HepG2 (cell line): ENCODE measurements around the gene TMEM62. TPM values are rescaled to one million over a fixed set of nuclear protein-coding genes. Genes with fewer than 3 reads are reported as not detected.

Experiments
- ASH2L ChIP-seq: fragments of 300-600, 200-600 bp; sonication (generic); IDR thresholded peaks from 2 replicates; pipeline ENCODE4 v1.7.0; 2017; ENCODE audit warnings: low read depth, mild to moderate bottlenecking, moderate library complexity, mixed read lengths, low read length; ENCODE audit not compliant: insufficient read length
- ELF3 ChIP-seq: IDR thresholded peaks from 2 replicates; pipeline ENCODE4 v1.6.1; 2016; ENCODE audit warnings: missing genetic modification reagents, missing compliant biosample characterization
- IKZF4 ChIP-seq: sonication (generic); formaldehyde crosslinking; IDR thresholded peaks from 2 replicates; pipeline ENCODE4 v1.5.1; 2020; ENCODE audit warnings: borderline replicate concordance, mild to moderate bottlenecking, low read depth, missing genetic modification reagents; ENCODE audit errors: not compliant biosample characterization
- MBD4 ChIP-seq: IDR thresholded peaks from 2 replicates; pipeline ENCODE4 v1.6.1; 2012; ENCODE audit warnings: low read length, inconsistent platforms, borderline replicate concordance
- NFE2L1 ChIP-seq: sonication (generic); formaldehyde crosslinking; IDR thresholded peaks from 2 replicates; pipeline ENCODE4 v1.4.0; 2020; ENCODE audit warnings: missing genetic modification reagents, mild to moderate bottlenecking, borderline replicate concordance
- PAF1 ChIP-seq: IDR thresholded peaks from 2 replicates; pipeline ENCODE4 v1.6.1; 2016; ENCODE audit warnings: missing genetic modification reagents, missing compliant biosample characterization
- PATZ1 ChIP-seq: sonication (generic); formaldehyde crosslinking; IDR thresholded peaks from 2 replicates; pipeline ENCODE4 v1.4.0; 2020; ENCODE audit warnings: missing genetic modification reagents
- PAX8 ChIP-seq: sonication (generic); formaldehyde crosslinking; IDR thresholded peaks from 2 replicates; pipeline ENCODE4 v1.8.0; 2022; ENCODE audit warnings: mild to moderate bottlenecking, missing genetic modification reagents, borderline replicate concordance
- PHB2 ChIP-seq: fragments of 450-650 bp; IDR thresholded peaks from 2 replicates; pipeline ENCODE4 v1.6.1; 2018; ENCODE audit not compliant: partially characterized antibody
- PHF8 ChIP-seq: sonication (generic); formaldehyde crosslinking; IDR thresholded peaks from 2 replicates; pipeline ENCODE4 v1.5.0; 2020; ENCODE audit warnings: missing genetic modification reagents
- PREB ChIP-seq: sonication (generic); formaldehyde crosslinking; IDR thresholded peaks from 2 replicates; pipeline ENCODE4 v1.4.0; 2020; ENCODE audit warnings: missing genetic modification reagents
- SAP130 ChIP-seq: IDR thresholded peaks from 2 replicates; pipeline ENCODE4 v1.6.1; 2016; ENCODE audit warnings: low read depth
- THRA ChIP-seq: sonication (generic); formaldehyde crosslinking; IDR thresholded peaks from 2 replicates; pipeline ENCODE4 v1.4.0; 2020; ENCODE audit warnings: missing genetic modification reagents, borderline replicate concordance
- TOE1 ChIP-seq: sonication (generic); formaldehyde crosslinking; IDR thresholded peaks from 2 replicates; pipeline ENCODE4 v1.4.0; 2020; ENCODE audit warnings: mild to moderate bottlenecking, missing genetic modification reagents
- TP53 ChIP-seq: sonication (generic); formaldehyde crosslinking; conservative IDR thresholded peaks from 2 replicates; pipeline ENCODE4 v1.4.0; 2020; ENCODE audit warnings: missing genetic modification reagents
- ZBTB25 ChIP-seq: IDR thresholded peaks from 2 replicates; pipeline ENCODE4 v1.6.1; 2018; ENCODE audit warnings: missing genetic modification reagents
- ZFP37 ChIP-seq: sonication (generic); formaldehyde crosslinking; IDR thresholded peaks from 2 replicates; pipeline ENCODE4 v1.4.0; 2020; ENCODE audit warnings: missing genetic modification reagents, borderline replicate concordance
- ZFX ChIP-seq: sonication (generic); formaldehyde crosslinking; IDR thresholded peaks from 2 replicates; pipeline ENCODE4 v1.4.0; 2020; ENCODE audit warnings: mild to moderate bottlenecking, low read depth, missing genetic modification reagents, moderate library complexity
- ZGPAT ChIP-seq: IDR thresholded peaks from 2 replicates; pipeline ENCODE4 v1.6.1; 2016; ENCODE audit warnings: mild to moderate bottlenecking
- ZNF275 ChIP-seq: sonication (generic); formaldehyde crosslinking; IDR thresholded peaks from 2 replicates; pipeline ENCODE4 v1.8.0; 2022; ENCODE audit warnings: missing genetic modification reagents, mild to moderate bottlenecking, inconsistent platforms, borderline replicate concordance
- ZNF891 ChIP-seq: sonication (generic); formaldehyde crosslinking; IDR thresholded peaks from 2 replicates; pipeline ENCODE4 v1.5.0; 2020; ENCODE audit warnings: mild to moderate bottlenecking, missing genetic modification reagents
- polyA plus RNA-seq, 8 experiments: library from polyadenylated mRNA; depleted of rRNA in 3 of 8; stranded (reverse) in 7 of 8; unstranded in 1 of 8; fragments of >200 nt; fragmentation: Illumina TruSeq in 4 of 8; extraction: Trizol in 4 of 8; gene quantifications; 2 replicates each; pipeline versions ENCODE4 v1.2.1 to v1.2.3, GENCODE V29; 2011 to 2016; ENCODE audit warnings: low read depth in 4 of 8, missing spikeins in 1 of 8, mixed read lengths in 1 of 8; ENCODE audit not compliant: insufficient read depth in 1 of 8
- total RNA-seq, 5 experiments: library from RNA; depleted of rRNA; stranded (reverse); fragments of >200 nt; fragmentation: Illumina TruSeq; extraction: Trizol; gene quantifications; 2 replicates each; pipeline ENCODE4 v1.2.3, GENCODE V29; 2016; ENCODE audit warnings: low read depth in 1 of 5

The TMEM62 gene
- total and polyA plus RNA-seq, 2 of the 13 experiments (the other 11 are each of a cell fraction or from before 2014, with no cell fraction given): 14.2 to 20.9 TPM

GRCh38 chr15:43125100-43125661 lies 8.2 kb upstream of the TMEM62 start (continued):
- TF ChIP-seq SAP130 (CRISPR knock-in tag) (peak; percentile 43; the same call in 1 of the 2 replicates), PREB (CRISPR knock-in tag) (no peak), ZNF275 (CRISPR knock-in tag) (no peak), PATZ1 (CRISPR knock-in tag) (no peak), THRA (peak; percentile 81; the same call in 1 of the 2 replicates), TOE1 (CRISPR knock-in tag) (no peak), NFE2L1 (no peak), ZBTB25 (CRISPR knock-in tag) (no peak), ASH2L (no peak), ZFP37 (CRISPR knock-in tag) (no peak), ZFX (CRISPR knock-in tag) (no peak), MBD4 (no peak), TP53 (CRISPR knock-in tag) (no peak), PHF8 (no peak), PAX8 (CRISPR knock-in tag) (no peak), ZNF891 (CRISPR knock-in tag) (no peak), ELF3 (CRISPR knock-in tag) (peak; percentile 22; the same call in 1 of the 2 replicates), ZGPAT (CRISPR knock-in tag) (0 out of 2 replicates have a peak, but pooled peaks have one; percentile 28), IKZF4 (CRISPR knock-in tag) (no peak), PAF1 (CRISPR knock-in tag) (no peak), PHB2 (no peak)
